HL-60 (cell line): ENCODE results near the gene NUAK2.

Experiments used
- DNase-seq, 2 experiments: peaks; one replicate each; pipeline ENCODE4 v3.0.0-alpha.2; 2010 to 2020; ENCODE audit warnings: low read depth in 1 of 2, low spot score in 1 of 2
- H3K27ac ChIP-seq: fragments of 250-450 bp; sonication (Bioruptor Pico); replicated peaks from 2 replicates; pipeline ENCODE4 v1.5.1; 2020; ENCODE audit warnings: mild to moderate bottlenecking, moderate library complexity
- H3K27me3 ChIP-seq: fragments of 250-450 bp; sonication (Bioruptor Pico); 2 replicates; pipeline ENCODE4 v1.5.1; 2021; ENCODE audit warnings: mild to moderate bottlenecking, moderate library complexity; ENCODE audit not compliant: insufficient read depth, poor library complexity, severe bottlenecking
- H3K4me3 ChIP-seq: replicated peaks from 2 replicates; pipeline ENCODE4 v1.5.1; 2011; ENCODE audit warnings: mild to moderate bottlenecking, control low read depth, low read length; ENCODE audit not compliant: insufficient read depth
- CTCF ChIP-seq: IDR thresholded peaks from one replicate; pipeline ENCODE4 v1.5.1; 2011; ENCODE audit warnings: low read length, control low read depth, inconsistent platforms; ENCODE audit not compliant: insufficient read depth
- GABPA ChIP-seq: IDR thresholded peaks from 2 replicates; pipeline ENCODE4 v1.6.1; 2012; ENCODE audit warnings: low read depth
- POLR2AphosphoS5 ChIP-seq: IDR thresholded peaks from 2 replicates; pipeline ENCODE4 v1.6.1; 2012; ENCODE audit warnings: low read depth
- SPI1 ChIP-seq: IDR thresholded peaks from 2 replicates; pipeline ENCODE4 v1.6.1; 2012; ENCODE audit warnings: low read depth, mild to moderate bottlenecking, borderline replicate concordance
- TF ChIP-seq, protein P1 (sequence below): IDR thresholded peaks from 2 replicates; pipeline ENCODE4 v1.6.1; 2012; ENCODE audit warnings: low read depth; ENCODE audit not compliant: insufficient replicate concordance

Gene NUAK2

GRCh38 chr1:205258719-205259118 lies 62.8 kb downstream of the NUAK2 start:
- no peak for DNase-seq
- no peak for TF ChIP-seq SPI1
- TF ChIP-seq, protein P1, sequence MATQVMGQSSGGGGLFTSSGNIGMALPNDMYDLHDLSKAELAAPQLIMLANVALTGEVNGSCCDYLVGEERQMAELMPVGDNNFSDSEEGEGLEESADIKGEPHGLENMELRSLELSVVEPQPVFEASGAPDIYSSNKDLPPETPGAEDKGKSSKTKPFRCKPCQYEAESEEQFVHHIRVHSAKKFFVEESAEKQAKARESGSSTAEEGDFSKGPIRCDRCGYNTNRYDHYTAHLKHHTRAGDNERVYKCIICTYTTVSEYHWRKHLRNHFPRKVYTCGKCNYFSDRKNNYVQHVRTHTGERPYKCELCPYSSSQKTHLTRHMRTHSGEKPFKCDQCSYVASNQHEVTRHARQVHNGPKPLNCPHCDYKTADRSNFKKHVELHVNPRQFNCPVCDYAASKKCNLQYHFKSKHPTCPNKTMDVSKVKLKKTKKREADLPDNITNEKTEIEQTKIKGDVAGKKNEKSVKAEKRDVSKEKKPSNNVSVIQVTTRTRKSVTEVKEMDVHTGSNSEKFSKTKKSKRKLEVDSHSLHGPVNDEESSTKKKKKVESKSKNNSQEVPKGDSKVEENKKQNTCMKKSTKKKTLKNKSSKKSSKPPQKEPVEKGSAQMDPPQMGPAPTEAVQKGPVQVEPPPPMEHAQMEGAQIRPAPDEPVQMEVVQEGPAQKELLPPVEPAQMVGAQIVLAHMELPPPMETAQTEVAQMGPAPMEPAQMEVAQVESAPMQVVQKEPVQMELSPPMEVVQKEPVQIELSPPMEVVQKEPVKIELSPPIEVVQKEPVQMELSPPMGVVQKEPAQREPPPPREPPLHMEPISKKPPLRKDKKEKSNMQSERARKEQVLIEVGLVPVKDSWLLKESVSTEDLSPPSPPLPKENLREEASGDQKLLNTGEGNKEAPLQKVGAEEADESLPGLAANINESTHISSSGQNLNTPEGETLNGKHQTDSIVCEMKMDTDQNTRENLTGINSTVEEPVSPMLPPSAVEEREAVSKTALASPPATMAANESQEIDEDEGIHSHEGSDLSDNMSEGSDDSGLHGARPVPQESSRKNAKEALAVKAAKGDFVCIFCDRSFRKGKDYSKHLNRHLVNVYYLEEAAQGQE, result no peak
- no peak for TF ChIP-seq GABPA
- no peak for TF ChIP-seq CTCF
- TF ChIP-seq POLR2AphosphoS5, result no peak
- Histone ChIP-seq H3K27ac (no peak overlapping the region), H3K4me3 (no peak overlapping the region), H3K27me3 (peaks cover 5% of the 10 kb centered on the region)

GRCh38 chr1:205258261-205258691 lies 63.3 kb downstream of the NUAK2 start:
- no peak for DNase-seq
- no peak for TF ChIP-seq SPI1
- TF ChIP-seq, protein P1, result no peak
- no peak for TF ChIP-seq POLR2AphosphoS5
- no peak for TF ChIP-seq GABPA
- TF ChIP-seq CTCF, result no peak
- H3K27me3 ChIP-seq, result peaks cover 5% of the 10 kb centered on the region
- H3K4me3 ChIP-seq, result no peak overlapping the region
- no peak overlapping the region for H3K27ac ChIP-seq

GRCh38 chr1:205257735-205258134 lies 63.8 kb downstream of the NUAK2 start:
- Histone ChIP-seq H3K27me3 (peaks cover 5% of the 10 kb centered on the region), H3K27ac (no peak overlapping the region), H3K4me3 (no peak overlapping the region)
- DNase-seq, result no peak
- TF ChIP-seq SPI1, result no peak
- TF ChIP-seq POLR2AphosphoS5, result no peak
- TF ChIP-seq GABPA, result no peak
- TF ChIP-seq, protein P1, result no peak
- no peak for TF ChIP-seq CTCF
